ENCODE measurements around the gene TMF1. TPM values are rescaled to one million over a fixed set of nuclear protein-coding genes. Genes with fewer than 3 reads are reported as not detected.

Gene TMF1
- total RNA-seq, 1 experiment from 2014 or later = 18.7 TPM

- no peaks in the 10 kb centered on the region for H3K27me3 ChIP-seq (ENCODE audit: control insufficient read depth, insufficient read depth, low read length)
- peak overlapping the region; percentile 63 for H3K27ac ChIP-seq (ENCODE audit: low read length)
- TF ChIP-seq POLR2AphosphoS5 (IDR thresholded peaks at IDR 0.05; ENCODE audit: low read depth, low read length) (no peak), TCF7L2 (IDR thresholded peaks at IDR 0.05; ENCODE audit: low read depth, low read length) (no peak), SIN3A (IDR thresholded peaks at IDR 0.05; ENCODE audit: borderline replicate concordance, insufficient read depth, low read depth, low read length) (no peak), CTCF (IDR thresholded peaks at IDR 0.05) (no peak)
- TF ChIP-seq, protein P1, sequence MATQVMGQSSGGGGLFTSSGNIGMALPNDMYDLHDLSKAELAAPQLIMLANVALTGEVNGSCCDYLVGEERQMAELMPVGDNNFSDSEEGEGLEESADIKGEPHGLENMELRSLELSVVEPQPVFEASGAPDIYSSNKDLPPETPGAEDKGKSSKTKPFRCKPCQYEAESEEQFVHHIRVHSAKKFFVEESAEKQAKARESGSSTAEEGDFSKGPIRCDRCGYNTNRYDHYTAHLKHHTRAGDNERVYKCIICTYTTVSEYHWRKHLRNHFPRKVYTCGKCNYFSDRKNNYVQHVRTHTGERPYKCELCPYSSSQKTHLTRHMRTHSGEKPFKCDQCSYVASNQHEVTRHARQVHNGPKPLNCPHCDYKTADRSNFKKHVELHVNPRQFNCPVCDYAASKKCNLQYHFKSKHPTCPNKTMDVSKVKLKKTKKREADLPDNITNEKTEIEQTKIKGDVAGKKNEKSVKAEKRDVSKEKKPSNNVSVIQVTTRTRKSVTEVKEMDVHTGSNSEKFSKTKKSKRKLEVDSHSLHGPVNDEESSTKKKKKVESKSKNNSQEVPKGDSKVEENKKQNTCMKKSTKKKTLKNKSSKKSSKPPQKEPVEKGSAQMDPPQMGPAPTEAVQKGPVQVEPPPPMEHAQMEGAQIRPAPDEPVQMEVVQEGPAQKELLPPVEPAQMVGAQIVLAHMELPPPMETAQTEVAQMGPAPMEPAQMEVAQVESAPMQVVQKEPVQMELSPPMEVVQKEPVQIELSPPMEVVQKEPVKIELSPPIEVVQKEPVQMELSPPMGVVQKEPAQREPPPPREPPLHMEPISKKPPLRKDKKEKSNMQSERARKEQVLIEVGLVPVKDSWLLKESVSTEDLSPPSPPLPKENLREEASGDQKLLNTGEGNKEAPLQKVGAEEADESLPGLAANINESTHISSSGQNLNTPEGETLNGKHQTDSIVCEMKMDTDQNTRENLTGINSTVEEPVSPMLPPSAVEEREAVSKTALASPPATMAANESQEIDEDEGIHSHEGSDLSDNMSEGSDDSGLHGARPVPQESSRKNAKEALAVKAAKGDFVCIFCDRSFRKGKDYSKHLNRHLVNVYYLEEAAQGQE (IDR thresholded peaks at IDR 0.05; ENCODE audit: insufficient read depth in 1 of 2, low read depth in 2 of 2, low read length in 1 of 2) = no peak
- CTCF ChIA-PET = no interaction called here
- DNase-seq (ENCODE audit: low read depth, low spot score) = no peak
- peaks cover 33% of the 10 kb centered on the region for H3K4me1 ChIP-seq (ENCODE audit: control insufficient read depth, insufficient read depth, low read length)
- BruUV-seq (replicated peaks) = no TSS peak
- in situ Hi-C loops (cut with HindIII; ENCODE audit: low pct_unique_long_range_greater_than_20kb, low sequenced_read_pairs) = no loop called here
- no peak for ATAC-seq
- peaks cover 6% of the 10 kb centered on the region for H3K36me3 ChIP-seq (ENCODE audit: control insufficient read depth, insufficient read depth, low read length)
- H3K9me3 ChIP-seq (ENCODE audit: control insufficient read depth, insufficient read depth, low read depth, low read length) = no peaks in the 10 kb centered on the region
- POLR2A ChIA-PET = no interaction called here
- no peak overlapping the region for H3K4me3 ChIP-seq (ENCODE audit: low read depth in 2 of 2, low read length in 2 of 2)
- intact Hi-C loops (cut with micrococcal nuclease; ENCODE audit: unreplicated experiment) = no loop called here
Measured at GRCh38 chr3:69081583-69082262, 29.6 kb upstream of the TMF1 start.

DNA sequence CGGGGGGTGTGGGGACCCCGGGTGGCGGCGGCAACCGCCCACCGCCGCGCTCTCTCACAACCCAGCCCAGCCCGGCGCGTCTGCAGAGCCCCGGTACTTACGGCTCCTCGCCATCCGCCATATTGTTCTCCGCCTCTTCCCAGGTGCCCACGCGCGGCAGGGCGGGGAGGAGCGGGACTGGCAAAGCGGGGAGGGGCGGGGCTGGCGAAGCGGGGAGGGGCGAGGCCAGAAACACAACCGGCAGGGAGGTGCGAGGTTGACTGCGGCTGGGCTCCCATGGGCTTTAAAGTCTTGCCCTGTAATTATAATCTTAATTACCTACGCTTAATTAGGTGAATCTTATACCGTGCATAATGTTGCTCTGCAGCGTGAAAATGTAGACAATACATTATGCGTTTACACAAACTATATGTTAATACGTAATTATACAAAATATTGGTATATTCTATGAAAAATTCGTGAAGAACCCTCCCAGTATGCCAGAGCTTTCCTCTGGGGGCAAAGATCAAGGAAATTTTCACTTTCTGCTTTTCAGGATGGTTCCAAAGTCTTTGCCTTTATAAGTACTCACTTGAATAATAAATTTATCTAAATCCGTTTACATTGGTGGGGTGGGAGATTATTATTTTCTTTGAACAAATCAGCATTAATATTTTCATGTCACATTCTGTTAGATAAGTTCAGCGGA lies 28.2 kb upstream of the TMF1 start, which contains the start of gene UBA3:
Gene UBA3 (minus strand): TSS at position 133 of the 688 bp plus-strand sequence. CDS start 12 bp downstream, at position 121.
- no TSS peak for BruUV-seq (replicated peaks)

More for the DNA sequence above, 28.2 kb upstream of the TMF1 start, which contains the start of gene UBA3:
- in situ Hi-C loops (cut with HindIII; ENCODE audit: low pct_unique_long_range_greater_than_20kb, low sequenced_read_pairs) = no loop called here
- CTCF ChIA-PET = interaction anchor here (0.5 to 0.7 kb wide), 4 partner anchors 27 to 176 kb away, joined by 3 to 4 read pairs (median 3); no protein-coding TSS in a partner anchor
- DNase-seq (ENCODE audit: low read depth, low spot score) (no peak), ATAC-seq (peak; percentile 83)
- Histone ChIP-seq H3K36me3 (ENCODE audit: control insufficient read depth, insufficient read depth, low read length) (peaks cover 6% of the 10 kb centered on the region), H3K4me1 (ENCODE audit: control insufficient read depth, insufficient read depth, low read length) (peaks cover 29% of the 10 kb centered on the region), H3K9me3 (ENCODE audit: control insufficient read depth, insufficient read depth, low read depth, low read length) (no peaks in the 10 kb centered on the region), H3K27me3 (ENCODE audit: control insufficient read depth, insufficient read depth, low read length) (no peaks in the 10 kb centered on the region), H3K4me3 (ENCODE audit: low read depth in 2 of 2, low read length in 2 of 2) (peak within 1 kb of the TSS; percentile 77 to 78), H3K27ac (ENCODE audit: low read length) (peak within 1 kb of the TSS; percentile 77)
- TF ChIP-seq SIN3A (IDR thresholded peaks at IDR 0.05; ENCODE audit: borderline replicate concordance, insufficient read depth, low read depth, low read length) (no peak), POLR2AphosphoS5 (IDR thresholded peaks at IDR 0.05; ENCODE audit: low read depth, low read length) (peak; percentile 59; the same call in 1 of the 2 replicates)
- intact Hi-C loops (cut with micrococcal nuclease; ENCODE audit: unreplicated experiment) = no loop called here
- POLR2A ChIA-PET = interaction anchor here (0.7 kb wide), 1 partner anchor 10 kb away, joined by 11 read pairs; no protein-coding TSS in a partner anchor
